Fibroblast of lung (primary cell): ENCODE measurements around the gene RTP2.

Experiments used
- CTCF ChIP-seq, 2 donors: IDR thresholded peaks in 1 of 2; conservative IDR thresholded peaks in 1 of 2; 1 replicate in 1 of 2; 2 replicates in 1 of 2; pipeline ENCODE4 v1.5.1; 2011 to 2012; ENCODE audit warnings: low read length in 2 of 2, control low read depth in 1 of 2, inconsistent platforms in 1 of 2, low read depth in 1 of 2, mild to moderate bottlenecking in 1 of 2
- EZH2 ChIP-seq: IDR thresholded peaks from 2 replicates; pipeline ENCODE4 v1.5.1; 2012; ENCODE audit warnings: low read length, control low read depth, mild to moderate bottlenecking; ENCODE audit errors: missing control alignments

DNA sequence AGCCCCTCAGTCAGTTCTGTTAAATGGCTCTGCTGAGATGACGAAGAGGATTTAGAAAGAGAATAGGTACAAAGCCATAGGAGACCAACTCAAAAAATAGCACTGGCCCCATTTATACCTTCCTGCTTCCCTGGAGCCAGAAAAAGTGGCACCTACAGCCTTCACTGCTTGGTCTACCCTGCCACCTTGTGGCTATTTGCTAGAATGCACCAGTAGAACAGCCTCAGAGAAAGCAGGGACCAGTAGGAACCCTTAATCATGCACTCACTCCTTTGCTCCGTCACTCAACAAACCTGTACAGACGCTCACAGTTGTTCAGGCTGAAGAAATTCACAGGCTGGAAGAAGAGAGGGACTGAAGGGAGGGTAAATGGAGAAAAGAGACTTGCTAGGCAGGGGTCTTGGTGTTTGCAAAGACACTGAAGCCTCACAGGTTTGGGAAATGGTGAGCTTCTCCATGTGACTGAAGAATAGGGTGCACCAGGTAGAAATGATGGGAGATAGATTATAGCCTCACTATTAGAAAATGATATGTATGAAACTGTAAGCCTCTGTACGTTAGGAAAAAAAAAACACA, 12.1 kb upstream of the RTP2 start:
- no peak for TF ChIP-seq EZH2
- peak; percentile 95 to 98 for TF ChIP-seq CTCF (conservative IDR thresholded peaks at IDR 0.05 in 1 of 2, IDR thresholded peaks at IDR 0.05 in 1 of 2; ENCODE audit: low read depth in 1 of 2, low read length in 2 of 2)
